HG03571 (cell line): ENCODE results near the gene CEBPB.

Source experiments
- ATAC-seq: cut with Tn5 transposase; IDR thresholded peaks from one replicate; pipeline ENCODE4 v1.9.1; 2021; ENCODE audit not compliant: unreplicated experiment

Gene CEBPB

DNA sequence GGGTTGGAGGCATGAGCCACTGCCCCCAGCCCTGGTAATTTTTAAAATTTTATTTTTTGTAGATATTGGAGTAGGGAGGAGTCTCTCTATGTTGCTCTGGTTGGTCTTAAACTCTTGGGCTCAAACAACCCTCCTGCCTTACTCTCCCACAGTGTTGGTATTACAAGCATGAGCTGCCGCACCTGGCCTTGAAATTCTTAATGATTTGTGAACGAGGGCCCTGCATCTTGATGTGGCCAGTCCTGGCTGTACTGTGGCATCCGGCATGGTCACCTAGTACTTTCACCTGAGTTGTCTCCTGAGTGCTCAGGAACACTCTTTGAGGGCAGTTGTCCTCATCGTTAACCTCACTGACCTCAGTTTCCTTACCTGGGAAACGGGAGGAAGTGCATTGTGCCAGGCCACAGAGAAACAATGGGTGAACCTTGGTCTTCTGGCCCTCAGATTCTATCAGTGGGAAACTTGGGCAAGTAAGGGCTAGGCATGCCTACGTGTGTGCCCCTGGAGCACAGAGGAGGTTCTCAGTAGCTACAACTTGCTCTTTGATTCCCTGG lies 19.5 kb downstream of the CEBPB start:
- no peak for ATAC-seq

DNA sequence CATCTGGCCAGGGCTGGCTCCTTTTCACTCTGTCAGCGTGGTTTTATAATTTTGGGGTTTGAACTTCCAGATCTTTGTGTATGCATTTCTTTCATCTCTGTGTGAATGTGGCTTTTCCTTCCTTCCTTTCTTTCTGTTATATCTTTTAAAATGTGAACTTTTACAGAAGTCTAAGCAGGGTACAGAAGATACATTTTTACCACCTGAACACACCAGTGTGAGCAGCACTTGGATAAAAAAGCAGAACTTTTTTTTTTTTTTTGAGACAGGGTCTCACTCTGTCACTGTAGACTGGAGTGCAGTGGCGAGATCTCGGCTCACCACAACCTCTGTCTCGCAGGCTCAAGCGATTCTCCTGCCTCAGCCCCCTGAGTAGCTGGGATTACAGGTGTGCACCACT lies 20.5 kb downstream of the CEBPB start:
- no peak for ATAC-seq

DNA sequence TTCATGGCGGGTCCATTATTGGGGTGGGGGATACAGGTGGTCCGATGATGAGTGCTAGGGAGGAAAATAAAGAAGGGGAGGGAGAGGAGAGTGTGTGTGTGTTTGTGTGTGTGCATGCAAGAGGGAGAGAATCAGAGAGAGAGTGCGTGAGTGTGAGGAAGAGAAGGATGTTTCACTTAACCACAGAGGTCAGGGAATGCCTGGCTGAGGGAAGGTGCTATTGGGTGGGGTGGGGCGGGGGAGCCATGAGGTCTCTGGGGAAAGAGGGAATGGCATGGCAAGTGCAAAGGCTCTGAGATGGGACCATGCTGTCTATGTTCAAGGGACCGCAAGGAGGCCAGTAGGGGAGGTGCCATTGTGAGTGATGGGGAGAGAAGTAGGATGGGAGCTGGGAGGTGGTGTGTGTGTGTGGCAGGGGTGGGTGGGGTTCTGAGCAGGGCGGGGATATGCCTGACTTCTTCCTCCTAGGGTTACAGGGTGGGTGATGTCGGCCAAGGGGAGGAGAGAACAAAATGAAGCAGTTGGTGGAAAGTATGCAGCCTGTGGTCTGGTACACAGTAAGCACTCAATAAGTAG lies 23.0 kb downstream of the CEBPB start:
- ATAC-seq: no peak

DNA sequence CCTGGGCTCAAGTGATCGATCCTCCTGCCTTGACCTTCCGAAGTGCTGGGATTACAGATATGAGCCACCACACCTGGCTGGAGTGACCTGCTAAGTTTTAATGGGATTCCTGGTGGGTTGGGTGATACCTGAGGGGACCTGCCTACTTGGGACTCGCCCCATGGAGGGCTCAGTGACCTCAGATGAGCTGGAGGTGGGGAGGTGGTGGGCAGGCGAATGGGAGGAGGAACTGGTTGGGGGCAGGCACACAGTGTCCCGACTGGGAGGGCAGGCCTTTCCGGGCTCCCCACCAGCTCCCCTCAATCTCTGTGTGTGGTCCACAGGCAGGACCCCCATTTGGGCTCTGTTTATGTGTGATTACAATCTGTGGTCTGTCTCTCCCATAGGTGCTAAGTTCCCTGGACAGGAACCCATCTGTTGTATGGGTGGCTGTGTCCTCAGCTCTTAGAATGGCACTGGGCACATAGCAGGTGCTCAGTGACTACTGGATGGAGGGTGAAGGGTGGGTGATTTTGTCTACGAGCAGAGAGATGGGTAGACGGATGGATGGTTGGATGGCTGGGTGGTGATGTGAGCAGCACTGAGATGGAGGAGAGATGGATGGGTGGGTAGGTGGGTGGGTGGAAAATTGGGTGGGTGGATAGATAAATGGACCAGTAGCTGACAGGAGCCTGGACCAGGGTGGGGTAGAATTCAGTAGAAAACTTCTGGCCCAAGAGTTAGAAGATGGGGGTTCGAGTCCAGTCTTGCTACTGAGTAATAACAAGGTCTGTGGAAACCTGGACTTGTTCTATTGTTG lies 23.8 kb downstream of the CEBPB start:
- ATAC-seq: no peak

DNA sequence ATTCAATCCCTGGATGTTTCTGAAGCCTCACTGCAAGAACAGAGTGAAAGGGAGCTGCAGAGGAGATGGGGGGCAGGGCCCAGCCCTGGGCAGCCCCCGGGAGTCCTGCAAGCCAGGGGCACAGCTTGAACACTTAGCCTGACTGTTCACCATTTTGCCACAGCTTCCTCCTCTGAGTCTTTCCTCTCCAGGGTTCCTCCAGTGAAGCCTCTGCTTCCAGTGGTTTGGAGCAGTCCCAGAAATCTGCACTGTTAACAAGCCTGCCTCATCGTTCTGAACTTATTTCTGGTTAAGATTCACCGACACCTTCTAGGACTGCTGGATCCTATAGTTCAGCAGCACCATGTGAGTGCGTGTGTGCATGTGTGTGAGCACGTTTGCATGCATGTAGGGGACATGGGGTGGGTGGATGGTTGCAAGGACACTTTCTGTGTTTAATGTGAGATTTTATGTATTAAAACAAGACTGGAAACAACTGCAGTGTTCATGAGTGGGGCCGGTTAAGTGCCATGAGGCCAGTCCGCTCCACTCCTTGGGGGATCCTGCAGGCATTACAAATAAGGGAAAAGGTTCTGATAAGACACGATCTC lies 24.6 kb downstream of the CEBPB start:
- no peak for ATAC-seq

GRCh38 chr20:50215926-50216325 lies 25.3 kb downstream of the CEBPB start:
- ATAC-seq: no peak

DNA sequence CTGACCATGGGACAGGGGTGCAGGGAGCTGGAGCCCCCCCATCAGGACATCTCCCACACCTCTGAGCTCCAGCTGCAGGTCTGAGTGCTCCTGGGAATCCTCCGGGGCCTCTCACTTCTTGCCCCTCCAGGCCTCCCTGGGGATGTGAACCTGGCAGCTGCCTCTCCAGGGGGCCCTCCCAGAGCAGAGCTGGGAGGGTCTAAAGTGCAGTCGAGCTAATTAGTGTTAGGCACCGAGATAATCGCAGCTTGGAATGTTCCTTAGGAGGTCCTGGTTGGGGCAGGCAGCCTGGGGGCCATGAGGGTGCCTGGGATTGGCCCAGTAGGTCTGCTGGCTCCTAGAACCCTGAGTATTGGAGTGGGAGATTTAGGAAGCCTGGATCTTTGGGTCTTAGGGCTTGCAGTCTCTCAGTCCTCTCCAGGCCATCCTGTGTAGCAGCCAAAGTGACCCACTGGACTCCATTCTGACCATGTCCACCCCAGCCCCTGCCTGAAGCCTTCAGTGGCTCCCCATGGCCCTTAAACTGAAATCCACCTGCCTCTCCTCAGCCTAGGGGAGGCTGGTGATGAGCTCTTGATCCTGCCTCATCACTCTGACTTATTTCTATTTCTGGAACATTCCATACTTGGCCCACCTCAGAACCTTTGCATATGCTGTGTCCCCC lies 26.0 kb downstream of the CEBPB start:
- ATAC-seq: no peak

- no peak for ATAC-seq
These were observed 26.7 kb downstream of the CEBPB start for GRCh38 chr20:50217207-50217949.

DNA sequence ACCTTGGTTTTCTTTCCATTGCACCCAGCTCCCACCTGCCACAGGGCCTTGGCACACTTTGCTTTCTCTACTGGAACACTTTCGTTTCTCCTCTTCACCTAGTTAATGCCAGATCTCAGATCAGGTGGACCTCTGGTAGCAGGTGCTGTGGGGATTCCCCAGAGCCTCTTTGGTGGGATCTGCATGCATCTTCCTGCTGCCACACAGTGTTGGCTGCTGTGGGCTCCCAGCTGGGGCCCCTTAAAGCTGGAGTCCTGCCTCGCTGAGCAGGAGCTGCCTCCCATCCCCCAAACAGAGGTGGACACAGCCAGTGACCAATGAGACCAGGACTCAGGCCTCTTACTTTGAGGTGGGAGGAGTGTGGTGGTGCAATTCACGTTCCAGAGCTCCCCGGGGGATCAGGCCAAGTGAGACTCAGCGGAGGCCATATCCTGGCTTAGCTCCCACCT lies 28.4 kb downstream of the CEBPB start:
- no peak for ATAC-seq

DNA sequence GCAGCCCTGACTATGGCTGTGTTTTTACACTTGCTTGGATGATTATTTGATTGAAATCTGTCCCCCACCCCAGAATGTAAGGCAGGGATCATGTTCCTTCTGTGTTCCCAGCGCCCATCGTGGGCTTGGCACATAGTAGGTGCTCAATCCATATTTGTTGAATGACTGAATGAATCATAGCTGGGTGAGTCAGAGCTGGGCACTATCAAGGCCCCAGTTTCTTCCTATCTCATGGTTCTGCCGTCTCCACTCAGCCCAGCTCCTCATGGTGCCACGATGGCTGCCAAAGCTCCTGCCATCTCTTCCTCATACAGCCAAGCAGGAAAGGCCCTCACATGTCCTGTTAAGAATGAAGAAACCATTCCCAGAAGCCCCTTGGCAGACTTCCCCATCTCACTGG lies 29.0 kb downstream of the CEBPB start:
- no peak for ATAC-seq

DNA sequence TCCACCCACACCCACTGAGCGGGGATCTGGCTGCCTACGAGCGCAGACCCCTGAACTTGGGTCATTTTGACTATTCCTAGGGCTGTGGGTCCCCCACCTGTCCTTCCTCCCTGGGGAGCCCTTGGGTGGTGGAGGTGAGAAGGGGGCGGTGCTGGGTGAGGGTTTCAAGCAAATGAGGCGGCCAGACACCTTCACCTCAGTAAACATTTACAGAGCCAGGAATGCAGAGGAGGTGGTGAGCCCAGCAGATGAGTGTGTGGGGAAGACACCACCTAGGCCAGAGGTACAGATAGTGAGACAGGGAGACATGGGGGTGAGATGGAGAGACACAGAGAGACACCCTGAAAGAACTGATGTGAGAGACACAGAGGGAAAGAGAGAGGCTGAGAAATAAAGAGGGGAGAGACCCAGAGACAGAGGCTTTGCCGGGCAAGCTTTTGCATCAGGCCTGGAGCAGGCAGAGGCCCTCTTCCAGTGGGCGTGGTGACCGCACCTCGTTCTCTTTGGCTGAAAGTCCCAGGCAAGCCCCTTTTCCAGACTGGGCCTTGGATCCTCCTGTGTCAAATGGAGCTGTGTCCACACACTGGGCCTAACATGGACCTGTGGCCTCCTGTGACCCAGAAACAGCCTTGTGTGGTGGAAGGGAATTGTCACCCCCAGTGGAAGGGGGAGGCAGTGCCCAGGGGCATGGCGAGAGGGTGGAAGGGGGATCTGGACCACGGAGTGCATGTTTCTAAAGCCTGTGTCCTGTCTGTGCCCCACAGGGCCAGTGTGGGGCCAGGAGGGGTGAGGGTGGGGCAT lies 29.7 kb downstream of the CEBPB start:
- no peak for ATAC-seq

DNA sequence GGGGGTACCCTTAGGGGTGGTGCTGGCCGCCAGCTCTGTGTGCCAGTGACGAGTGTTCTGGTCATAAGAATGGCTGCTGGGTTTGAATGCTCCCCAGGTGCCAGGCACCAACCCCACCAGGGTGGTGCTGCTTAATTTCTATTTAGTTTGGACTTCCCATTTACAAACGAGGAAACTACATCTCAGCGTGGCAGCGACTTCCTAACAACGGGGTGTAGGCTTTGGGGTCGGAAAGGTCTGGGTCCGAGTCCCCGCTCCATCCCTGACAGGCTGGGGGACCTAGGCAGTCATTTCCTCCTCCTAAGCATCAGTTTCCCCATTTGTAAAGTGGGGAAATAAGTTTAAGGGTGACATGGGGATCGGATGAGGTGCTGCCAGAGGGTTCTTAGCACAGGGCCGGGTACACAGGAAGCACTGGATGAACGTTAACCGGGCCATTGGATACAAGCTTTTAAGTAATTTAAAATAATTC lies 30.3 kb downstream of the CEBPB start:
- no peak for ATAC-seq

- ATAC-seq: no peak
These were observed 31.1 kb downstream of the CEBPB start for GRCh38 chr20:50221501-50222308.

GRCh38 chr20:50222309-50223038 lies 31.8 kb downstream of the CEBPB start:
- ATAC-seq: no peak

DNA sequence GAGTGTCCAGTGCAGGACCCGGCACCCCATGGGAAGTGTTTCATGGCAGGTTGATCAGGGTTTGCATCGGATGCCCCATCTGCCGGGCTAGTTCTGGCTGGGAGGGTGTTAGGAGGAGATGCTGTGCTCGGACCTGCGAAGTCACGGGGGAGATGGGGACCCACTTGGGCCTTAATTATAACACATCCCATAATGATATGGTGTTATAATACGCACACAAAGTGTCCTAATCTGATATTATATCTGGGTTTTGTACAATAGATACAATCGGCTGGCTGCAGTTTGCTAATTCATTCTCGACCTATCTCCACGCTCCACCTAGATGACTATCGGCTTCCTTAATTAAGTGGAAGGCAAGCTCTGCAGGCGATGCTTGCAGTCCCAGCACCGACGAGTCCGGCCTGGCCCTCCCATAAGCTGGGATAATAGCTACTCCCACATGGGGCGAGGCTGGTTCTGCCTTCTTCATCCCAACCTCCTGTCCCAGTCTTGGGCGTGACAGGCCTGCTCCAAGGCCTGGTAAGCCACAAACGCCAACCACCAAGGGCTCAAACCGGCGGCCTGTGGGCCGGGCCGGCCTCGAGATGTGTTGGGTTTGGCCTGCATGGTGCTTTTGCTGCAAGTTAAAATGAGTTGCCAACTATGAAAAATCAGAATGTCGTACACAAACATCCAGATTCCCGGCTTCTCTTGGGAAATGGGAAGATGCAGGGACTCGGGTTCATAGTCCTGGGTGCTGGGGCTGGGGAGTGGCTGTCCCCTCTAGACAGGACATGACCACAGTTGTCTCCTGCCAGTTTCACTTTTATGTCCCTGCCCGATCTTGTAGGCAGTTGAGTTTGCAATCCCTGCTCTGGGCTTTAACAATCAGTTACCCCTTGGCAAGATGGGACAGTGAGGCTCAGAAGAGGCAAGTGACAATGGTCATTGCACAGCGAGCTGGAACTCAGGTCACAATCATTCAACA lies 32.7 kb downstream of the CEBPB start:
- no peak for ATAC-seq

DNA sequence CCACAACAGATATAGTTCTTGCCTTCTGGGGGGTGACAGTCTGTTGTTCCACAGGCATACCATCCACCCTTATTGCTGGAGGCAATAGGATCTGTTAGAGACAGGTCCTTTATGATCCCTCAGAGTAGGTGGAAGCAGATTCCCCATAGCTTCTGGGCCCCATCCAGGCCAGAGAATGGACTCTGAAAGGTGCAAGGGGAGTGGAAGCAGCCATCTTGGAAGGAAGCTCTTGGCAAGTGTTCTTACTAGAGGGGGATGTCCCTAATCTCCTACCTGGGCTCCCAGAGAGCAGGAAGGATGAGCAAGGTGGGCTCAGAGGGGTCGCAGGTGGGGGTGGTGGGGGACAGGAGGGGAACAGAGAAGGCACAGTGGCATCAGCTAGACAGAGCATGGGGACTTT lies 33.4 kb downstream of the CEBPB start:
- ATAC-seq: no peak

GRCh38 chr20:50224531-50225255 lies 34.1 kb downstream of the CEBPB start:
- ATAC-seq: no peak
